GM12878 (cell line): ENCODE data around the gene TMEM244. TPM values are rescaled to one million over a fixed set of nuclear protein-coding genes. Genes with fewer than 3 reads are reported as not detected.

Source experiments
- ATAC-seq: fragments of 200-7000 bp; cut with Tn5 transposase; 3 replicates; pipeline ENCODE4 v1.9.1; 2020; ENCODE audit warnings: mild to moderate bottlenecking, moderate library complexity
- BruUV-seq: library from RNA; stranded (reverse); fragments of 400-500 nt; replicated peaks from 2 replicates; lab custom pipeline; 2021; lab: Mats Ljungman, UMichigan
- CTCF ChIA-PET: fragments of 300-600 bp; sonication (Branson Sonifier 250); formaldehyde crosslinking; extraction: SDS; loops from one replicate; lab custom pipeline; 2021; ENCODE audit warnings: inconsistent platforms; lab: Yijun Ruan, JAX
- POLR2A ChIA-PET: fragments of 350-600 bp; formaldehyde crosslinking; extraction: SDS; loops from one replicate; lab custom pipeline; 2021; ENCODE audit warnings: inconsistent platforms; lab: Charles Lee
- RAD21 ChIA-PET: fragments of 300-600 bp; sonication (Branson Sonifier 250); formaldehyde crosslinking; loops from one replicate; lab custom pipeline; 2023; ENCODE audit warnings: antibody characterized with exemption; ENCODE audit not compliant: unreplicated experiment; lab: Charles Lee
- SMC1A ChIA-PET: fragments of 300-600 bp; sonication (Branson Sonifier 250); formaldehyde crosslinking; loops from one replicate; lab custom pipeline; 2023; ENCODE audit not compliant: unreplicated experiment, uncharacterized antibody; lab: Charles Lee
- DNase-seq: peaks from one replicate; pipeline ENCODE4 v3.0.0-alpha.2; 2011; ENCODE audit warnings: low read depth, low spot score
- FAIRE-seq: peaks from 3 replicates; lab custom pipeline; 2011; peaks lifted over from hg19 to GRCh38; lab: Jason Lieb, UNC
- H2AFZ ChIP-seq: 2 replicates; pipeline ENCODE4 v1.6.0; 2011; ENCODE audit warnings: low read depth, low read length, control low read depth; ENCODE audit not compliant: control insufficient read depth
- H3K27ac ChIP-seq: 2 replicates; pipeline ENCODE4 v1.5.1; 2011; ENCODE audit warnings: control low read depth; ENCODE audit not compliant: control insufficient read depth, insufficient read depth
- H3K27me3 ChIP-seq, 2 experiments: replicated peaks in 1 of 2; 2 replicates each; pipeline versions ENCODE4 v1.6.0 to v1.6.1; 2011; ENCODE audit warnings: low read length in 1 of 2; ENCODE audit not compliant: control insufficient read depth in 2 of 2, insufficient read depth in 2 of 2
- H3K36me3 ChIP-seq, 2 experiments: 2 replicates each; pipeline ENCODE4 v1.5.1; 2011; ENCODE audit warnings: low read length in 1 of 2; ENCODE audit not compliant: control insufficient read depth in 2 of 2, insufficient read depth in 2 of 2
- H3K4me1 ChIP-seq: 2 replicates; pipeline ENCODE4 v1.6.1; 2011; ENCODE audit warnings: mild to moderate bottlenecking, low read length, moderate library complexity, mixed read lengths; ENCODE audit not compliant: control insufficient read depth, insufficient read depth
- H3K4me2 ChIP-seq: 2 replicates; pipeline ENCODE4 v1.6.0; 2011; ENCODE audit warnings: control low read depth; ENCODE audit not compliant: control insufficient read depth, insufficient read depth
- H3K4me3 ChIP-seq: fragments of 200-600 bp; sonication (generic); 2 replicates; pipeline ENCODE4 v1.5.1; 2016
- H3K79me2 ChIP-seq: 2 replicates; pipeline ENCODE4 v1.6.0; 2011; ENCODE audit warnings: low read length; ENCODE audit not compliant: control insufficient read depth, insufficient read depth
- H3K9ac ChIP-seq: 2 replicates; pipeline ENCODE4 v1.8.0; 2011; ENCODE audit warnings: low read length, control low read depth, mixed read lengths; ENCODE audit not compliant: control insufficient read depth, insufficient read depth
- H3K9me3 ChIP-seq: replicated peaks from 3 replicates; pipeline ENCODE4 v1.5.1; 2011; ENCODE audit warnings: mild to moderate bottlenecking, low read length; ENCODE audit not compliant: control insufficient read depth, insufficient read depth
- H4K20me1 ChIP-seq: 2 replicates; pipeline ENCODE4 v1.6.0; 2011; ENCODE audit not compliant: control insufficient read depth, insufficient read depth
- ATF7 ChIP-seq: fragments of 450-650 bp; IDR thresholded peaks from 2 replicates; pipeline ENCODE4 v1.6.1; 2016; ENCODE audit warnings: low read depth, mild to moderate bottlenecking
- CBFB ChIP-seq: IDR thresholded peaks from 2 replicates; pipeline ENCODE4 v1.6.1; 2016; ENCODE audit warnings: antibody characterized with exemption, low read depth
- CHD2 ChIP-seq: IDR thresholded peaks from 2 replicates; pipeline ENCODE4 v1.6.1; 2011; ENCODE audit warnings: low read depth, low read length, improper control_type of control experiment, borderline replicate concordance
- EED ChIP-seq: sonication (generic); IDR thresholded peaks from 2 replicates; pipeline ENCODE4 v1.6.1; 2016; ENCODE audit warnings: antibody characterized with exemption, low read depth
- EGR1 ChIP-seq, 2 experiments: IDR thresholded peaks; 1 replicate in 1 of 2; 2 replicates in 1 of 2; pipeline ENCODE4 v1.6.1; 2011 to 2012; ENCODE audit warnings: low read depth in 2 of 2, low read length in 2 of 2, borderline replicate concordance in 1 of 2, mild to moderate bottlenecking in 1 of 2, moderate library complexity in 1 of 2
- HDAC2 ChIP-seq: fragments of 200-600 bp; sonication (generic); IDR thresholded peaks from 2 replicates; pipeline ENCODE4 v1.6.1; 2017
- KAT2A ChIP-seq: conservative IDR thresholded peaks from 2 replicates; pipeline ENCODE4 v1.6.1; 2011; ENCODE audit warnings: low read depth, low read length; ENCODE audit not compliant: control insufficient read depth
- MTA3 ChIP-seq: IDR thresholded peaks from 2 replicates; pipeline ENCODE4 v1.6.1; 2012; ENCODE audit warnings: low read length, inconsistent platforms, borderline replicate concordance
- MYB ChIP-seq: fragments of 150-350 bp; IDR thresholded peaks from 2 replicates; pipeline ENCODE4 v1.6.1; 2014; ENCODE audit warnings: mild to moderate bottlenecking, low read depth, low read length, borderline replicate concordance
- NFYB ChIP-seq: IDR thresholded peaks from 2 replicates; pipeline ENCODE4 v1.6.1; 2011; ENCODE audit warnings: low read depth, mild to moderate bottlenecking, low read length, improper control_type of control experiment, moderate library complexity; ENCODE audit not compliant: insufficient read depth
- PAX8 ChIP-seq: fragments of 450-650 bp; IDR thresholded peaks from 2 replicates; pipeline ENCODE4 v1.6.1; 2017; ENCODE audit warnings: mild to moderate bottlenecking, moderate library complexity
- POLR2AphosphoS2 ChIP-seq: IDR thresholded peaks from 2 replicates; pipeline ENCODE4 v1.6.1; 2011; ENCODE audit warnings: low read depth, mild to moderate bottlenecking, low read length, improper control_type of control experiment, moderate library complexity
- POU2F2 ChIP-seq: IDR thresholded peaks from 3 replicates; pipeline ENCODE4 v1.6.1; 2011; ENCODE audit warnings: low read depth, mild to moderate bottlenecking, low read length, borderline replicate concordance
- RAD21 ChIP-seq: IDR thresholded peaks from 2 replicates; pipeline ENCODE4 v1.6.1; 2011; ENCODE audit warnings: mild to moderate bottlenecking, low read depth, low read length, moderate library complexity; ENCODE audit not compliant: insufficient read depth
- RAD51 ChIP-seq: fragments of 450-650 bp; IDR thresholded peaks from 2 replicates; pipeline ENCODE4 v1.6.1; 2016; ENCODE audit warnings: moderate library complexity, mild to moderate bottlenecking, inconsistent platforms
- RBBP5 ChIP-seq: fragments of 200-600 bp; sonication (generic); conservative IDR thresholded peaks from 2 replicates; pipeline ENCODE4 v1.6.1; 2016
- SMARCA5 ChIP-seq: fragments of 450-650 bp; IDR thresholded peaks from 2 replicates; pipeline ENCODE4 v1.6.1; 2017; ENCODE audit warnings: mild to moderate bottlenecking
- SREBF2 ChIP-seq: IDR thresholded peaks from 2 replicates; pipeline ENCODE4 v1.6.1; 2012; ENCODE audit warnings: mild to moderate bottlenecking, low read length
- SRF ChIP-seq, 2 experiments: IDR thresholded peaks; 2 replicates each; pipeline ENCODE4 v1.6.1; 2011; ENCODE audit warnings: low read depth in 2 of 2, low read length in 2 of 2, mild to moderate bottlenecking in 1 of 2, moderate library complexity in 1 of 2
- ZNF274 ChIP-seq: IDR thresholded peaks from one replicate; pipeline ENCODE4 v1.8.0; 2011; ENCODE audit not compliant: insufficient read length, insufficient read depth
- ZNF384 ChIP-seq: IDR thresholded peaks from 2 replicates; pipeline ENCODE4 v1.6.1; 2012; ENCODE audit warnings: low read depth, mild to moderate bottlenecking, low read length, improper control_type of control experiment, borderline replicate concordance
- WGBS: methylation state at CpG from one replicate; pipeline ENCODE4 v1.1.6; 2016; ENCODE audit warnings: low lambda C conversion rate; ENCODE audit not compliant: insufficient replicate concordance, insufficient coverage; ENCODE audit errors: missing lambda C conversion rate; 5-methylcytosine and 5-hydroxymethylcytosine counted together
- in situ Hi-C: fragments of 300-500 bp; cut with MboI; formaldehyde crosslinking; loops from 9 replicates; pipeline ENCODE4 v1.14.3; 2018; ENCODE audit warnings: mixed read lengths
- intact Hi-C: fragments of 100-400 bp; cut with micrococcal nuclease; formaldehyde crosslinking; loops from one replicate; pipeline ENCODE4 v1.14.2; 2022; ENCODE audit not compliant: unreplicated experiment
- polyA plus RNA-seq, 11 experiments: library from polyadenylated mRNA; depleted of rRNA in 4 of 11; unstranded in 6 of 11; stranded (reverse) in 5 of 11; fragments of >200 nt; fragmentation: Nextera tagmentation in 4 of 11; fragmentation: Illumina TruSeq in 1 of 11; extraction: Ambion mirVana in 4 of 11; extraction: Trizol in 1 of 11; gene quantifications; 1 replicate in 1 of 11; 2 replicates in 10 of 11; pipeline versions ENCODE4 v1.2.1 to v1.2.3, GENCODE V29; 2011 to 2016; ENCODE audit warnings: inconsistent platforms in 2 of 11, missing spikeins in 2 of 11, low read depth in 1 of 11
- total RNA-seq, 4 experiments: library from RNA; depleted of rRNA in 3 of 4; stranded (reverse); fragments of >200 nt in 3 of 4; fragmentation: Illumina TruSeq in 1 of 4; extraction: Trizol in 1 of 4; gene quantifications; 2 replicates each; pipeline versions ENCODE4 v1.2.1 to v1.2.3, GENCODE V29; 2013 to 2021
- TF ChIP-seq, protein P1 (sequence below): fragments of 450-650 bp; IDR thresholded peaks from 2 replicates; pipeline ENCODE4 v1.6.1; 2014; ENCODE audit warnings: mild to moderate bottlenecking
- TF ChIP-seq, protein P2 (sequence below): fragments of 450-650 bp; formaldehyde crosslinking; IDR thresholded peaks from 2 replicates; pipeline ENCODE4 v1.5.0; 2022; ENCODE audit warnings: mild to moderate bottlenecking, missing genetic modification characterization

The TMEM244 gene
- total and polyA plus RNA-seq, 10 of the 15 experiments (the other 5 are each of a cell fraction or from before 2014, with no cell fraction given), result 0.14 TPM; not detected in 9

DNA sequence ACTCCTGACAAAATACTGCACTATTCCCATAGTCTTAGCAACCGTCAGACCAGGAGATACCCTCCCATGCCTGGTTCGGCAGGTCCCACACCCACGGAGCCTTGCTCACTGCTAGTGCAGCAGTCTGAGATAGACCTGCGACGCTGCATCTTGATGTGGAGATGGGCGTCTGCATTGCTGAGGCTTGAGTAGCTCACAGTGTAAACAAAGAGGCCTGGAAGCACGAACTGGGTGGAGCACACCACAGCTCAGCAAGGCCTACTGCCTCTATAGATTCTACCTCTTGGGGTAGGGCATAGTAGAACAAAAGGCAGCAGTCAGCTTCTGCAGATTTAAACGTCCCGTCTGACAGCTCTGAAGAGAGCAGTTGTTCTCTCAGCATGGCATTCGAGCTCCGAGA lies 25.4 kb downstream of the TMEM244 start (continued):
- TF ChIP-seq POU2F2 (no peak), SMARCA5 (no peak), KAT2A (no peak), EED (no peak), RBBP5 (no peak)

DNA sequence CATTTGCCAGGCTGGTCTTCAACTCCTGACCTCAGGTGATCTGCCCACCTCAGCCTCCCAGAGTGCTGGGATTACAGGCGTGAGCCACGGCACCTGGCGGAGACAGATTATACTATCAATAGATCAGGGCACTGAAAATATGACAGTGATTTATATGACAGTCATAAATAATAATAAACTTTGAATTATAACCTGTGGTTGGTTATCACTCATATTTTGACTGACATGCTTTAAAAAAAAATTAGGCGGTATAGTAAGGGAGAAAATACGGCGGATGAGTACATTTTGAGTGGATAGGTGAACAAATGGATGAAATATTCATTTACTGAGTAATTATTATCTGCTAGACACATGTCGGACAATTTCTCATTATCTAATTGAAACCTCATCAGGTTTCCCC lies 28.8 kb downstream of the TMEM244 start:
- ChIA-PET RAD21 (no interaction called here), POLR2A (no interaction called here), CTCF (interaction anchor here (1.8 kb wide), 1 partner anchor 56 kb away, joined by 4 read pairs; no protein-coding TSS in a partner anchor), SMC1A (no interaction called here)
- intact Hi-C loops, result no loop called here
- Histone ChIP-seq H3K4me2 (no peak overlapping the region), H3K79me2 (no peaks in the 10 kb centered on the region), H4K20me1 (no peaks in the 10 kb centered on the region), H3K9me3 (no peaks in the 10 kb centered on the region; the same call in 2 of the 3 replicates), H3K4me3 (no peak overlapping the region), H2AFZ (no peak overlapping the region), H3K9ac (no peak overlapping the region), H3K4me1 (no peaks in the 10 kb centered on the region), H3K27ac (no peak overlapping the region), H3K27me3 (no peaks in the 10 kb centered on the region; a peak in 1 of 4 replicates), H3K36me3 (no peaks in the 10 kb centered on the region)
- DNase-seq (no peak), FAIRE-seq (no peak), ATAC-seq (no peak)
- BruUV-seq, result no TSS peak
- in situ Hi-C loops, result no loop called here
- WGBS, result 82% methylated on average over 7 of the region's 7 CpGs
- TF ChIP-seq, protein P1, sequence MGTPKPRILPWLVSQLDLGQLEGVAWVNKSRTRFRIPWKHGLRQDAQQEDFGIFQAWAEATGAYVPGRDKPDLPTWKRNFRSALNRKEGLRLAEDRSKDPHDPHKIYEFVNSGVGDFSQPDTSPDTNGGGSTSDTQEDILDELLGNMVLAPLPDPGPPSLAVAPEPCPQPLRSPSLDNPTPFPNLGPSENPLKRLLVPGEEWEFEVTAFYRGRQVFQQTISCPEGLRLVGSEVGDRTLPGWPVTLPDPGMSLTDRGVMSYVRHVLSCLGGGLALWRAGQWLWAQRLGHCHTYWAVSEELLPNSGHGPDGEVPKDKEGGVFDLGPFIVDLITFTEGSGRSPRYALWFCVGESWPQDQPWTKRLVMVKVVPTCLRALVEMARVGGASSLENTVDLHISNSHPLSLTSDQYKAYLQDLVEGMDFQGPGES, result no peak
- no peak for TF ChIP-seq RAD21
- TF ChIP-seq HDAC2, result no peak
- no peak for TF ChIP-seq CBFB
- no peak for TF ChIP-seq ZNF274
- no peak for TF ChIP-seq MTA3
- TF ChIP-seq SRF (IDR thresholded peaks at IDR 0.05; ENCODE audit: low read depth in 2 of 2, low read length in 2 of 2), result no peak
- no peak for TF ChIP-seq SREBF2
- TF ChIP-seq POLR2AphosphoS2, result no peak
- no peak for TF ChIP-seq NFYB
- TF ChIP-seq, protein P2, sequence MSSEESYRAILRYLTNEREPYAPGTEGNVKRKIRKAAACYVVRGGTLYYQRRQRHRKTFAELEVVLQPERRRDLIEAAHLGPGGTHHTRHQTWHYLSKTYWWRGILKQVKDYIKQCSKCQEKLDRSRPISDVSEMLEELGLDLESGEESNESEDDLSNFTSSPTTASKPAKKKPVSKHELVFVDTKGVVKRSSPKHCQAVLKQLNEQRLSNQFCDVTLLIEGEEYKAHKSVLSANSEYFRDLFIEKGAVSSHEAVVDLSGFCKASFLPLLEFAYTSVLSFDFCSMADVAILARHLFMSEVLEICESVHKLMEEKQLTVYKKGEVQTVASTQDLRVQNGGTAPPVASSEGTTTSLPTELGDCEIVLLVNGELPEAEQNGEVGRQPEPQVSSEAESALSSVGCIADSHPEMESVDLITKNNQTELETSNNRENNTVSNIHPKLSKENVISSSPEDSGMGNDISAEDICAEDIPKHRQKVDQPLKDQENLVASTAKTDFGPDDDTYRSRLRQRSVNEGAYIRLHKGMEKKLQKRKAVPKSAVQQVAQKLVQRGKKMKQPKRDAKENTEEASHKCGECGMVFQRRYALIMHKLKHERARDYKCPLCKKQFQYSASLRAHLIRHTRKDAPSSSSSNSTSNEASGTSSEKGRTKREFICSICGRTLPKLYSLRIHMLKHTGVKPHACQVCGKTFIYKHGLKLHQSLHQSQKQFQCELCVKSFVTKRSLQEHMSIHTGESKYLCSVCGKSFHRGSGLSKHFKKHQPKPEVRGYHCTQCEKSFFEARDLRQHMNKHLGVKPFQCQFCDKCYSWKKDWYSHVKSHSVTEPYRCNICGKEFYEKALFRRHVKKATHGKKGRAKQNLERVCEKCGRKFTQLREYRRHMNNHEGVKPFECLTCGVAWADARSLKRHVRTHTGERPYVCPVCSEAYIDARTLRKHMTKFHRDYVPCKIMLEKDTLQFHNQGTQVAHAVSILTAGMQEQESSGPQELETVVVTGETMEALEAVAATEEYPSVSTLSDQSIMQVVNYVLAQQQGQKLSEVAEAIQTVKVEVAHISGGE (CRISPR knock-in tag), result no peak
- no peak for TF ChIP-seq ATF7
- TF ChIP-seq EGR1 (IDR thresholded peaks at IDR 0.05; ENCODE audit: borderline replicate concordance in 1 of 2, low read depth in 2 of 2, low read length in 2 of 2), result no peak
- TF ChIP-seq ZNF384, result no peak
- no peak for TF ChIP-seq MYB
- no peak for TF ChIP-seq CHD2
- no peak for TF ChIP-seq RAD51
- no peak for TF ChIP-seq PAX8
